Activated CD4-positive, alpha-beta T cell treated with anti-CD3 and anti-CD28 coated beads for 36 hours (primary cell): ENCODE results near the gene H2AZ2. TPM values are rescaled to one million over a fixed set of nuclear protein-coding genes. Genes with fewer than 3 reads are reported as not detected.
"Not testable (repeated sequence)": the region's sequence is repeated elsewhere in the genome, so short reads cannot be mapped to it uniquely, and the experiment has no call there.

ENCODE experiments used
- ATAC-seq: fragments of 200-7000 bp; cut with Tn5 transposase; one replicate; pipeline ENCODE4 v1.10.0; 2021; ENCODE audit warnings: mild to moderate bottlenecking, moderate library complexity
- CTCF ChIA-PET: fragments of 350-600 bp; sonication (Branson Sonifier 250); formaldehyde crosslinking; loops from one replicate; lab custom pipeline; 2021; ENCODE audit warnings: antibody characterized with exemption; lab: Charles Lee
- POLR2A ChIA-PET: fragments of 350-600 bp; sonication (Branson Sonifier 250); formaldehyde crosslinking; loops from one replicate; lab custom pipeline; 2021; ENCODE audit warnings: antibody characterized with exemption, inconsistent platforms; lab: Charles Lee
- DNase-seq: peaks from one replicate; pipeline ENCODE4 v3.0.0-alpha.2; 2020
- H3K27ac Mint-ChIP-seq: one replicate; pipeline ENCODE4 v1.8.0; 2021; ENCODE audit warnings: mixed read lengths
- H3K27me3 Mint-ChIP-seq: one replicate; pipeline ENCODE4 v1.8.0; 2021; ENCODE audit warnings: mixed read lengths
- H3K36me3 Mint-ChIP-seq: one replicate; pipeline ENCODE4 v1.8.0; 2021; ENCODE audit warnings: low read depth, mixed read lengths
- H3K4me1 Mint-ChIP-seq: one replicate; pipeline ENCODE4 v1.8.0; 2021; ENCODE audit warnings: mixed read lengths
- H3K4me3 Mint-ChIP-seq: one replicate; pipeline ENCODE4 v1.8.0; 2021; ENCODE audit warnings: mild to moderate bottlenecking, moderate library complexity, mixed read lengths
- H3K9me3 Mint-ChIP-seq: one replicate; pipeline ENCODE4 v1.8.0; 2021; ENCODE audit warnings: low read depth, mixed read lengths
- intact Hi-C, 2 experiments: fragments of 100-400 bp; cut with DNase I in 1 of 2; cut with micrococcal nuclease in 1 of 2; formaldehyde crosslinking; loops; one replicate each; pipeline versions ENCODE4 v1.14.2 to v1.15.1; 2022 to 2024; cut with DNase I, micrococcal nuclease
- total RNA-seq, 2 experiments: library from RNA; stranded (reverse); gene quantifications; one replicate each; pipeline ENCODE4 v1.2.3, GENCODE V29; 2021

The H2AZ2 gene
- total RNA-seq, 2 experiments from 2014 or later: 148 to 275 TPM

- CTCF ChIA-PET, H3K36me3 Mint-ChIP-seq, H3K27me3 Mint-ChIP-seq, H3K9me3 Mint-ChIP-seq, POLR2A ChIA-PET, ATAC-seq, H3K27ac Mint-ChIP-seq, intact Hi-C loops, H3K4me3 Mint-ChIP-seq, DNase-seq: not testable (repeated sequence)
- peaks cover 16% of the 10 kb centered on the region for H3K4me1 Mint-ChIP-seq
These were observed 22.9 kb upstream of the H2AZ2 start for GRCh38 chr7:44870780-44871179.

- POLR2A ChIA-PET, H3K4me3 Mint-ChIP-seq, ATAC-seq, H3K36me3 Mint-ChIP-seq, DNase-seq, H3K27me3 Mint-ChIP-seq, H3K27ac Mint-ChIP-seq, intact Hi-C loops, H3K9me3 Mint-ChIP-seq: not testable (repeated sequence)
- H3K4me1 Mint-ChIP-seq: peaks cover 16% of the 10 kb centered on the region
- CTCF ChIA-PET: interaction anchor here (0.9 to 1.4 kb wide), 2 partner anchors 12 to 15 kb away, joined by 3 to 8 read pairs; no protein-coding TSS in a partner anchor
These were observed 22.4 kb upstream of the H2AZ2 start for GRCh38 chr7:44870336-44870735.

- Mint-ChIP-seq H3K4me1 (peaks cover 8% of the 10 kb centered on the region), H3K27me3 (no peaks in the 10 kb centered on the region), H3K27ac (peak overlapping the region; percentile 38), H3K9me3 (peaks cover 3% of the 10 kb centered on the region), H3K36me3 (no peaks in the 10 kb centered on the region), H3K4me3 (no peak overlapping the region)
- POLR2A ChIA-PET: interaction anchor here (0.6 to 0.7 kb wide), 3 partner anchors 9 to 220 kb away, joined by 3 to 5 read pairs (median 5); no protein-coding TSS in a partner anchor
- intact Hi-C loops: loop anchor here in 1 of 2 experiments (1.0 kb wide), 1 partner anchor 9 kb away; no protein-coding TSS in a partner anchor
- CTCF ChIA-PET: interaction anchor here (1.0 to 1.6 kb wide), 4 partner anchors 10 to 246 kb away, joined by 4 to 9 read pairs (median 4); no protein-coding TSS in a partner anchor
- ATAC-seq: peak; percentile 98
- peak; percentile 55 for DNase-seq
These were observed 19.4 kb upstream of the H2AZ2 start for GRCh38 chr7:44867073-44867995.

DNA sequence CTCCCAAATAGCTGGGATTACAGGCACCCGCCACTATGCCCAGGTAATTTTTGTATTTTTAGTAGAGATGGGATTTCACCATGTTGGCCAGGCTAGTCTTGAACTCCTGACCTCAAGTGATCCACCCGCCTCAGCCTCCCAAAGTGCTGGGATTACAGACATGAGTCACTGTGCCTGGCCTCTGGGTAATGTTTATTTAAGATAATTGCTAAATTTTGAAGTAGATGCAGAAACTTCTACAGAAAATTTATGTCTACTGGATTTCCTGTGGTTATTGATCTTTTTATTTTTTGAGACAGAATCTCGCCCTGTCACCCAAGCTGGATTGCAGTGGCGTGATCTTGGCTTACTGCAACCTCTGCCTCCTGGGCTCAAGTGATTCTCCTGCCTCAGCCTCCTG, 14.1 kb upstream of the H2AZ2 start:
- H3K4me1 Mint-ChIP-seq, H3K4me3 Mint-ChIP-seq, DNase-seq, H3K36me3 Mint-ChIP-seq, H3K27me3 Mint-ChIP-seq, H3K9me3 Mint-ChIP-seq, intact Hi-C loops, H3K27ac Mint-ChIP-seq, ATAC-seq: not testable (repeated sequence)
- ChIA-PET CTCF (interaction anchor here (1.2 to 1.7 kb wide), 3 partner anchors 14 to 62 kb away, joined by 3 to 5 read pairs (median 4); no protein-coding TSS in a partner anchor), POLR2A (interaction anchor here (0.7 kb wide), 1 partner anchor 51 kb away, joined by 3 read pairs; no protein-coding TSS in a partner anchor)

- Mint-ChIP-seq H3K4me3 (no peak overlapping the region), H3K36me3 (no peaks in the 10 kb centered on the region), H3K27me3 (no peaks in the 10 kb centered on the region), H3K27ac (no peak overlapping the region), H3K9me3 (no peaks in the 10 kb centered on the region), H3K4me1 (peaks cover 18% of the 10 kb centered on the region)
- intact Hi-C loops: loop anchor here in 1 of 2 experiments (1.0 to 5.0 kb wide), 2 partner anchors 9 to 279 kb away; no protein-coding TSS in a partner anchor
- DNase-seq (no peak), ATAC-seq (no peak)
- ChIA-PET CTCF (interaction anchor here (0.6 to 6.4 kb wide), 29 partner anchors 9 to 771 kb away, joined by 3 to 38 read pairs (median 6); partner anchors contain the start of genes H2AZ2, PURB and TBRG4), POLR2A (interaction anchor here (0.6 to 1.5 kb wide), 2 partner anchors 27 to 28 kb away, joined by 3 read pairs; partner anchors contain the start of gene PURB)
These were observed 10.3 kb upstream of the H2AZ2 start for GRCh38 chr7:44858161-44858560.

DNA sequence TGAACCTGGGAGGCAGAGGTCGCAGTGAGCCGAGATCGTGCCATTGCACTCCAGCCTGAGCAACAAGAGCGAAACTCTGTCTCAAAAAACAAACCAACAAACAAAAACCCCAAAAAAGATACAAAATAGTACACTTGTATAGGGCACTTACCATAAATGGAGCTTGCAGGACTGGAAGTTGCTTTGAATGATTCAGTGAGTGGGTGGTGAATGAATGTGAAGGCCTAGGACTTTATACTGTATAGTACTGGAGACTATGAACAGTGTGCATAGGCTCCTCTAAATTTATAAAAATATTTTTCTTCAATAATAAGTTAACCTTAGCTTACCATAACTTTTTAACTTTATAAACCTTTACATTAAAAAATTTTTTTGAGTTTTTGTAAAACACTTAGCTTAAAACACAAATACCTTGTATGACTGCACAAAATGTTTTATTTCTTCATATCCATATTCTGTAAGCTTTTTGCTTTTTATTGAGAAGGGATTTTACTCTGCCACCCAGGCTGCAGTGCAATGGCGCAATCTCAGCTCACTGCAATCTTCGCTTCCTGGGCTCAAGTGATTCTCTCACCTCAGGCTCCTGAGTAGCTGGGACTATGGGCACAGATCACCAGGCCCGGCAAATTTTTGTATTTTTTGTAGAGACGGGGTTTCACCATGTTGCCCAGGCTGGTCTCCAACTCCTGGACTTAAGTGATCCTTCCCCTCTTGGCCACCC, 6.9 kb upstream of the H2AZ2 start:
- peaks cover 28% of the 10 kb centered on the region for H3K4me1 Mint-ChIP-seq
- peaks cover 4% of the 10 kb centered on the region for H3K36me3 Mint-ChIP-seq
- ChIA-PET POLR2A (interaction anchor here (1.6 kb wide), 1 partner anchor 30 kb away, joined by 11 read pairs; the partner anchor contains the start of gene PURB), CTCF (interaction anchor here (0.6 to 6.4 kb wide), 15 partner anchors 10 to 281 kb away, joined by 3 to 38 read pairs (median 5); partner anchors contain the start of gene PURB)
- ATAC-seq (no peak), DNase-seq (no peak)
- no peaks in the 10 kb centered on the region for H3K27me3 Mint-ChIP-seq
- no peak overlapping the region for H3K4me3 Mint-ChIP-seq
- H3K27ac Mint-ChIP-seq: no peak overlapping the region
- no peaks in the 10 kb centered on the region for H3K9me3 Mint-ChIP-seq
- intact Hi-C loops: loop anchor here in 1 of 2 experiments (5.0 kb wide), 1 partner anchor 282 kb away; no protein-coding TSS in a partner anchor

DNA sequence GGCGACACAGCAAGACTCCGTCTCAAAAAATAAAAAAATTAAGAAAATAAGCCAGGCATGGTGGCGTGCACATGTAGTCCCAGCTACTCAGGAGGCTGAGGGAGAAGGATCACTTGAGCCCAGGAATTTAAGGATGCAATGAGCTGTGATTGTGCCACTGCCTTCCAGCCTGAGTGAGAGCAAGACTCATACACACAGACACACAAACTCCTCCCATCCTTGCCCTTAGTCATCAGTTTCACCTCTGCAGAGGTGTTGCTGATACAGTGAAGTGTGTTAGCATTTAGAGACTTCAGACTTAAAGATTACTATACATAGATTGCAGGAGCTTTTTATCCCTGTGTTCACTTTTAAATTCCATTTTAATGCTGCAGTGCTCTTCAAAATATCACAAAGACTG, 5.5 kb upstream of the H2AZ2 start:
- ATAC-seq: peak; percentile 77

DNA sequence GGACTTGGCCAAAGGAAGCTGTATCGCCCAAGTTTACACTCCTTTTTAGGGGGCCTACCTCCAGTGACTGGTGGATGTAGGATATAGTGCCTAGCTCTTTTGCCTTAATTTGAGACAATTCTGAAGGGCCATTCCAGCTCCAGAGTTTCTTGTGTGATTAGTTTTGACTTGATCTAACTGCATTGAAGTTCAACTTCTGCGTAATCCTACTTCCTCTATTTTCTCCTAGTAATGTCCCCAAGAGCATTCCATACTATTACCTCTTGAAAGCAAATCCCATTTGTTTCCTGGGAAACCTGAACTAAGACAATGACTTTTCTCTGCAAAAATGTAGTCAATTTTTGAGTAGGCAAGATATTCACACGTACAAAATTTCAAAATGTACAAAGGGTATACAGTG, 4.7 kb upstream of the H2AZ2 start:
- H3K36me3 Mint-ChIP-seq: peaks cover 7% of the 10 kb centered on the region
- no peaks in the 10 kb centered on the region for H3K27me3 Mint-ChIP-seq
- no peak for DNase-seq
- ChIA-PET CTCF (interaction anchor here (1.1 to 1.7 kb wide), 4 partner anchors 32 to 73 kb away, joined by 4 to 6 read pairs (median 6); no protein-coding TSS in a partner anchor), POLR2A (interaction anchor here (1.1 kb wide), 1 partner anchor 246 kb away, joined by 3 read pairs; the partner anchor contains the start of gene OGDH)
- no peak overlapping the region for H3K4me3 Mint-ChIP-seq
- no peak overlapping the region for H3K27ac Mint-ChIP-seq
- intact Hi-C loops: no loop called here
- H3K9me3 Mint-ChIP-seq: no peaks in the 10 kb centered on the region
- peaks cover 31% of the 10 kb centered on the region for H3K4me1 Mint-ChIP-seq
- no peak for ATAC-seq

More for the DNA sequence above, 5.5 kb upstream of the H2AZ2 start:
- ChIA-PET CTCF (interaction anchor here (1.2 kb wide), 1 partner anchor 72 kb away, joined by 4 read pairs; no protein-coding TSS in a partner anchor), POLR2A (interaction anchor here (1.6 kb wide), 1 partner anchor 32 kb away, joined by 11 read pairs; the partner anchor contains the start of gene PURB)
- Mint-ChIP-seq H3K4me3 (no peak overlapping the region), H3K27me3 (no peaks in the 10 kb centered on the region), H3K27ac (no peak overlapping the region), H3K4me1 (peaks cover 34% of the 10 kb centered on the region), H3K36me3 (peaks cover 7% of the 10 kb centered on the region), H3K9me3 (no peaks in the 10 kb centered on the region)
- intact Hi-C loops: no loop called here
- peak; percentile 61 for DNase-seq

DNA sequence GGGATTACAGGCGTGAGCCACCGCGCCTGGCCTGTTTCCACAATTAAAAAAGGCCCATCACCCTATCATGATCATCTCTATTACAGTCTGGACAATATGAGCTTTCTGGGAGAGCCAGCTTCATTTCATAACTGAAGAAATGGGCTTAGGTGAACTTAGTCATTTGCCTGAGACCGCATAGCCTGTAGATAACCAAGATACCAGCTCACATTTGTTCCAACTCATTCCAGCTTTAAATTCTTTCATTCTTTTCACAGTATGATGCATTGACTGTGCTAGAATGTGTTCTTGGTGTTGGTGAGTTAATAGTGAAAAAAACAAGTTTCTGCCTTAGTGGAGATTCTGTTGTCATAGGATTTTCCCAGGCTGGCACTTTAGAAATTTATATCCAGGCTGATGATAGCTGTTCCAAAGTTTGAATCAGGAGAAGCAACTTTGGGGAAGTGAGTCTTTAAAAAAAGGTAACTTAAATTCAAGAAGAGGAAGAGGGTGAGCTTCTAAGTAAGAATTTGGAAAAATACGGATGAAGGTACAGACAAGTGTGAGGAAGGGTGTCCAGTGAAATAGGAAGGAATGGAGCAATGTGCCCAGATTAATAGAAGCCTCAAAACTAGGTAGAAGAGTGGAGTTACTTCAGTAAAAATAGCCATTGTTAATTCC, 2.1 kb upstream of the H2AZ2 start:
- Mint-ChIP-seq H3K4me3 (peak overlapping the region; percentile 95), H3K27me3 (no peaks in the 10 kb centered on the region), H3K27ac (peak overlapping the region; percentile 99), H3K4me1 (peaks cover 35% of the 10 kb centered on the region), H3K36me3 (peaks cover 11% of the 10 kb centered on the region), H3K9me3 (no peaks in the 10 kb centered on the region)
- intact Hi-C loops: loop anchor here (2.0 kb wide), 4 partner anchors 65 to 287 kb away; partner anchors contain the start of gene TBRG4 (in 1 of the 2)
- ChIA-PET POLR2A (interaction anchor here (0.6 to 4.0 kb wide), 14 partner anchors 35 to 276 kb away, joined by 3 to 36 read pairs (median 4); partner anchors contain the start of genes DDX56, PPIA, PURB and TMED4), CTCF (interaction anchor here (0.7 to 2.9 kb wide), 10 partner anchors 15 to 239 kb away, joined by 3 to 21 read pairs (median 4); partner anchors contain the start of gene PURB)
- no peak for ATAC-seq
- DNase-seq: no peak
